Right renal cortex interstitium (tissue), 3 donors: Measurements from ENCODE around the gene CLCF1. TPM values are rescaled to one million over a fixed set of nuclear protein-coding genes. Genes with fewer than 3 reads are reported as not detected.

Source experiments
- DNase-seq, 3 donors: peaks; one replicate each; pipeline ENCODE4 v3.0.0-alpha.2; 2013; ENCODE audit warnings: low read depth in 3 of 3, low spot score in 2 of 3
- polyA plus RNA-seq, 3 donors: library from polyadenylated mRNA; unstranded; fragments of 120-200 nt; gene quantifications; one replicate each; pipeline ENCODE4 v1.2.1, GENCODE V29; 2013; ENCODE audit not compliant: insufficient read length in 3 of 3

The CLCF1 gene
- 1 to 10 TPM; 4.2 to 4.8 (median 4.5) TPM for polyA plus RNA-seq

- DNase-seq: no peak
These were observed at the start of gene CLCF1 for GRCh38 chr11:67372993-67373647. CLCF1 (minus strand) TSS chr11:67373598; CDS start chr11:67373539, 59 bp downstream.

GRCh38 chr11:67422891-67423290 is 49.5 kb upstream of the CLCF1 start:
- DNase-seq: no peak

GRCh38 chr11:67421430-67422031 is 48.1 kb upstream of the CLCF1 start:
- DNase-seq: no peak

- DNase-seq: peak; percentile 66 to 88 (median 87)
These were observed 47.4 kb upstream of the CLCF1 start for GRCh38 chr11:67420646-67421429.

GRCh38 chr11:67420147-67420645 is 46.8 kb upstream of the CLCF1 start:
- no peak for DNase-seq

GRCh38 chr11:67419325-67420049 is 46.1 kb upstream of the CLCF1 start:
- no peak for DNase-seq

- DNase-seq: no peak
These were observed 45.3 kb upstream of the CLCF1 start for GRCh38 chr11:67418476-67419281.

GRCh38 chr11:67417425-67417824 is 44.0 kb upstream of the CLCF1 start:
- DNase-seq: no peak

- DNase-seq: no peak
These were observed 43.3 kb upstream of the CLCF1 start for GRCh38 chr11:67416416-67417335.

GRCh38 chr11:67415501-67416304 is 42.3 kb upstream of the CLCF1 start, which contains the start of gene CARNS1:
CARNS1 (plus strand) TSS chr11:67415678; CDS start chr11:67416200, 522 bp downstream.
- DNase-seq: no peak

GRCh38 chr11:67413266-67413849 is 40.0 kb upstream of the CLCF1 start:
- no peak for DNase-seq

GRCh38 chr11:67412495-67413179 is 39.2 kb upstream of the CLCF1 start:
- DNase-seq: no peak

- DNase-seq: no peak
These were observed 38.4 kb upstream of the CLCF1 start for GRCh38 chr11:67411785-67412152.

GRCh38 chr11:67410984-67411784 is 37.8 kb upstream of the CLCF1 start:
- DNase-seq: no peak

- DNase-seq: no peak
These were observed 37.0 kb upstream of the CLCF1 start for GRCh38 chr11:67410369-67410831.

- no peak for DNase-seq
These were observed 36.5 kb upstream of the CLCF1 start for GRCh38 chr11:67409781-67410368.
